H1 (cell line): ENCODE measurements around the gene VASN. TPM values are rescaled to one million over a fixed set of nuclear protein-coding genes. Genes with fewer than 3 reads are reported as not detected.

Source experiments
- BACH1 ChIP-seq: IDR thresholded peaks from 2 replicates; pipeline ENCODE4 v1.6.1; 2012; ENCODE audit warnings: low read length, improper control_type of control experiment
- CEBPB ChIP-seq: IDR thresholded peaks from 2 replicates; pipeline ENCODE4 v1.6.1; 2012; ENCODE audit warnings: low read depth, low read length
- EZH2 ChIP-seq: fragments of 200-600 bp; sonication (generic); IDR thresholded peaks from 2 replicates; pipeline ENCODE4 v1.7.1; 2012; ENCODE audit warnings: low read depth, mild to moderate bottlenecking, moderate library complexity, low read length, inconsistent platforms; ENCODE audit not compliant: severe bottlenecking
- KDM4A ChIP-seq: IDR thresholded peaks from one replicate; pipeline ENCODE4 v1.7.1; 2012; ENCODE audit warnings: low read depth, mild to moderate bottlenecking, moderate library complexity, low read length, inconsistent platforms; ENCODE audit not compliant: severe bottlenecking
- NANOG ChIP-seq: IDR thresholded peaks from 2 replicates; pipeline ENCODE4 v1.6.1; 2011; ENCODE audit warnings: low read length, low read depth, mild to moderate bottlenecking, inconsistent platforms; ENCODE audit not compliant: insufficient read depth, poor library complexity, severe bottlenecking
- RFX5 ChIP-seq: IDR thresholded peaks from 2 replicates; pipeline ENCODE4 v1.6.1; 2011; ENCODE audit warnings: low read depth, low read length, improper control_type of control experiment, borderline replicate concordance
- TAF1 ChIP-seq: IDR thresholded peaks from 2 replicates; pipeline ENCODE4 v1.6.1; 2011; ENCODE audit warnings: mild to moderate bottlenecking, low read depth, low read length
- YY1 ChIP-seq: IDR thresholded peaks from 2 replicates; pipeline ENCODE4 v1.6.1; 2011; ENCODE audit warnings: low read depth, mild to moderate bottlenecking, low read length
- polyA plus RNA-seq, 7 experiments: library from polyadenylated mRNA; depleted of rRNA in 3 of 7; stranded (reverse) in 5 of 7; unstranded in 2 of 7; fragments of >200 nt in 5 of 7; fragments of 200-250 nt in 2 of 7; gene quantifications; 1 replicate in 5 of 7; 2 replicates in 1 of 7; 4 replicates in 1 of 7; pipeline versions ENCODE4 v1.2.1 to v1.2.3, GENCODE V29; 2011 to 2013; ENCODE audit warnings: missing spikeins in 2 of 7, mixed read lengths in 2 of 7
- total RNA-seq: library from RNA; stranded (reverse); fragmentation: NEBNext Ultra II Directional; extraction: Animal tissue kit (Norgen Biotek cat#: 25700); gene quantifications from 2 replicates; pipeline ENCODE4 v1.2.1, GENCODE V29; 2021
- TF ChIP-seq, protein P1 (sequence below): IDR thresholded peaks from 2 replicates; pipeline ENCODE4 v1.6.1; 2011; ENCODE audit warnings: low read length, improper control_type of control experiment
- TF ChIP-seq, protein P2 (sequence below): fragments of 300-600 bp; sonication (generic); IDR thresholded peaks from 2 replicates; pipeline ENCODE4 v1.7.1; 2012; ENCODE audit warnings: low read length, moderate library complexity, mild to moderate bottlenecking, inconsistent platforms; ENCODE audit not compliant: insufficient replicate concordance

The VASN gene
- total and polyA plus RNA-seq, 2 of the 8 experiments (the other 6 are each of a cell fraction or from before 2014, with no cell fraction given) = 9.6 to 11.3 TPM

DNA sequence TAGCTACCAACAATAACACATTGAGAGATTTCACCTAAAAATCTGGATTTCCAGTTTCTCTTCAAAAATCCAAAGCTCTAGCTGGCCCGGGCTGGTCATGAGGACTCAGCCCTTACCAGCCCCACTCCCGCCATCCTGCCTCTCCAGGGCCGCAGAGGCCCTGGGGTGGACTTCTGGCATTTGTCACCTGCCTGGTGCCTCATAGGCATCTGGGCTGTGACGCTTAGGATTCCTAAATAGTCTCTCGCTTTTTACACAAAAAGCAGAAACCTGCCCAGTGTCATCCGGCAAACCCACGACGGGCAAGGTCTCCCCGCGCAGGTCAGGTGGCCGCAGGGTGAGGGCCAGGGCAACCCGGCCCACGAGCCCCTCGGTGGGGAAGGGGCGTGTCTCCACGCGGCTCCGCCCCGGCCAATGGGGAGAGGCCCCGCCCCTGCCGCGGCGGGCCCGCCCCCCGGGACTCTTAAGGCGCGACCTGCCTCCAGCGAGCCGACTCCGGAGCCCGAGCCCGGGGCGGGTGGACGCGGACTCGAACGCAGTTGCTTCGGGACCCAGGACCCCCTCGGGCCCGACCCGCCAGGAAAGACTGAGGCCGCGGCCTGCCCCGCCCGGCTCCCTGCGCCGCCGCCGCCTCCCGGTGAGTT, at the start of gene VASN (continued):
- TF ChIP-seq BACH1 (peak; percentile 54; the same call in 1 of the 2 replicates), EZH2 (no peak), RFX5 (no peak), CEBPB (no peak), TAF1 (peak; percentile 94), KDM4A (no peak), YY1 (no peak), NANOG (no peak)
- TF ChIP-seq, protein P1, sequence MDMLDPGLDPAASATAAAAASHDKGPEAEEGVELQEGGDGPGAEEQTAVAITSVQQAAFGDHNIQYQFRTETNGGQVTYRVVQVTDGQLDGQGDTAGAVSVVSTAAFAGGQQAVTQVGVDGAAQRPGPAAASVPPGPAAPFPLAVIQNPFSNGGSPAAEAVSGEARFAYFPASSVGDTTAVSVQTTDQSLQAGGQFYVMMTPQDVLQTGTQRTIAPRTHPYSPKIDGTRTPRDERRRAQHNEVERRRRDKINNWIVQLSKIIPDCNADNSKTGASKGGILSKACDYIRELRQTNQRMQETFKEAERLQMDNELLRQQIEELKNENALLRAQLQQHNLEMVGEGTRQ = no peak
- TF ChIP-seq, protein P2, sequence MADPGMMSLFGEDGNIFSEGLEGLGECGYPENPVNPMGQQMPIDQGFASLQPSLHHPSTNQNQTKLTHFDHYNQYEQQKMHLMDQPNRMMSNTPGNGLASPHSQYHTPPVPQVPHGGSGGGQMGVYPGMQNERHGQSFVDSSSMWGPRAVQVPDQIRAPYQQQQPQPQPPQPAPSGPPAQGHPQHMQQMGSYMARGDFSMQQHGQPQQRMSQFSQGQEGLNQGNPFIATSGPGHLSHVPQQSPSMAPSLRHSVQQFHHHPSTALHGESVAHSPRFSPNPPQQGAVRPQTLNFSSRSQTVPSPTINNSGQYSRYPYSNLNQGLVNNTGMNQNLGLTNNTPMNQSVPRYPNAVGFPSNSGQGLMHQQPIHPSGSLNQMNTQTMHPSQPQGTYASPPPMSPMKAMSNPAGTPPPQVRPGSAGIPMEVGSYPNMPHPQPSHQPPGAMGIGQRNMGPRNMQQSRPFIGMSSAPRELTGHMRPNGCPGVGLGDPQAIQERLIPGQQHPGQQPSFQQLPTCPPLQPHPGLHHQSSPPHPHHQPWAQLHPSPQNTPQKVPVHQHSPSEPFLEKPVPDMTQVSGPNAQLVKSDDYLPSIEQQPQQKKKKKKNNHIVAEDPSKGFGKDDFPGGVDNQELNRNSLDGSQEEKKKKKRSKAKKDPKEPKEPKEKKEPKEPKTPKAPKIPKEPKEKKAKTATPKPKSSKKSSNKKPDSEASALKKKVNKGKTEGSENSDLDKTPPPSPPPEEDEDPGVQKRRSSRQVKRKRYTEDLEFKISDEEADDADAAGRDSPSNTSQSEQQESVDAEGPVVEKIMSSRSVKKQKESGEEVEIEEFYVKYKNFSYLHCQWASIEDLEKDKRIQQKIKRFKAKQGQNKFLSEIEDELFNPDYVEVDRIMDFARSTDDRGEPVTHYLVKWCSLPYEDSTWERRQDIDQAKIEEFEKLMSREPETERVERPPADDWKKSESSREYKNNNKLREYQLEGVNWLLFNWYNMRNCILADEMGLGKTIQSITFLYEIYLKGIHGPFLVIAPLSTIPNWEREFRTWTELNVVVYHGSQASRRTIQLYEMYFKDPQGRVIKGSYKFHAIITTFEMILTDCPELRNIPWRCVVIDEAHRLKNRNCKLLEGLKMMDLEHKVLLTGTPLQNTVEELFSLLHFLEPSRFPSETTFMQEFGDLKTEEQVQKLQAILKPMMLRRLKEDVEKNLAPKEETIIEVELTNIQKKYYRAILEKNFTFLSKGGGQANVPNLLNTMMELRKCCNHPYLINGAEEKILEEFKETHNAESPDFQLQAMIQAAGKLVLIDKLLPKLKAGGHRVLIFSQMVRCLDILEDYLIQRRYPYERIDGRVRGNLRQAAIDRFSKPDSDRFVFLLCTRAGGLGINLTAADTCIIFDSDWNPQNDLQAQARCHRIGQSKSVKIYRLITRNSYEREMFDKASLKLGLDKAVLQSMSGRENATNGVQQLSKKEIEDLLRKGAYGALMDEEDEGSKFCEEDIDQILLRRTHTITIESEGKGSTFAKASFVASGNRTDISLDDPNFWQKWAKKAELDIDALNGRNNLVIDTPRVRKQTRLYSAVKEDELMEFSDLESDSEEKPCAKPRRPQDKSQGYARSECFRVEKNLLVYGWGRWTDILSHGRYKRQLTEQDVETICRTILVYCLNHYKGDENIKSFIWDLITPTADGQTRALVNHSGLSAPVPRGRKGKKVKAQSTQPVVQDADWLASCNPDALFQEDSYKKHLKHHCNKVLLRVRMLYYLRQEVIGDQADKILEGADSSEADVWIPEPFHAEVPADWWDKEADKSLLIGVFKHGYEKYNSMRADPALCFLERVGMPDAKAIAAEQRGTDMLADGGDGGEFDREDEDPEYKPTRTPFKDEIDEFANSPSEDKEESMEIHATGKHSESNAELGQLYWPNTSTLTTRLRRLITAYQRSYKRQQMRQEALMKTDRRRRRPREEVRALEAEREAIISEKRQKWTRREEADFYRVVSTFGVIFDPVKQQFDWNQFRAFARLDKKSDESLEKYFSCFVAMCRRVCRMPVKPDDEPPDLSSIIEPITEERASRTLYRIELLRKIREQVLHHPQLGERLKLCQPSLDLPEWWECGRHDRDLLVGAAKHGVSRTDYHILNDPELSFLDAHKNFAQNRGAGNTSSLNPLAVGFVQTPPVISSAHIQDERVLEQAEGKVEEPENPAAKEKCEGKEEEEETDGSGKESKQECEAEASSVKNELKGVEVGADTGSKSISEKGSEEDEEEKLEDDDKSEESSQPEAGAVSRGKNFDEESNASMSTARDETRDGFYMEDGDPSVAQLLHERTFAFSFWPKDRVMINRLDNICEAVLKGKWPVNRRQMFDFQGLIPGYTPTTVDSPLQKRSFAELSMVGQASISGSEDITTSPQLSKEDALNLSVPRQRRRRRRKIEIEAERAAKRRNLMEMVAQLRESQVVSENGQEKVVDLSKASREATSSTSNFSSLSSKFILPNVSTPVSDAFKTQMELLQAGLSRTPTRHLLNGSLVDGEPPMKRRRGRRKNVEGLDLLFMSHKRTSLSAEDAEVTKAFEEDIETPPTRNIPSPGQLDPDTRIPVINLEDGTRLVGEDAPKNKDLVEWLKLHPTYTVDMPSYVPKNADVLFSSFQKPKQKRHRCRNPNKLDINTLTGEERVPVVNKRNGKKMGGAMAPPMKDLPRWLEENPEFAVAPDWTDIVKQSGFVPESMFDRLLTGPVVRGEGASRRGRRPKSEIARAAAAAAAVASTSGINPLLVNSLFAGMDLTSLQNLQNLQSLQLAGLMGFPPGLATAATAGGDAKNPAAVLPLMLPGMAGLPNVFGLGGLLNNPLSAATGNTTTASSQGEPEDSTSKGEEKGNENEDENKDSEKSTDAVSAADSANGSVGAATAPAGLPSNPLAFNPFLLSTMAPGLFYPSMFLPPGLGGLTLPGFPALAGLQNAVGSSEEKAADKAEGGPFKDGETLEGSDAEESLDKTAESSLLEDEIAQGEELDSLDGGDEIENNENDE = no peak
